K562 (cell line): ENCODE results near the gene ZNF32. TPM values are rescaled to one million over a fixed set of nuclear protein-coding genes. Genes with fewer than 3 reads are reported as not detected.
A peak's percentile ranks its signal among the peaks of the same experiment; 100 is the strongest.

Experiments
- ZBTB1 ChIP-seq: sonication (generic); formaldehyde crosslinking; IDR thresholded peaks from 2 replicates; pipeline ENCODE4 v1.8.1; 2023; ENCODE audit warnings: missing genetic modification reagents, low read depth, mild to moderate bottlenecking, borderline replicate concordance
- ZFX ChIP-seq: sonication (generic); formaldehyde crosslinking; IDR thresholded peaks from 2 replicates; pipeline ENCODE4 v1.8.0; 2022; ENCODE audit warnings: mild to moderate bottlenecking, missing genetic modification reagents, moderate library complexity
- polyA plus RNA-seq, 8 experiments: library from polyadenylated mRNA; depleted of rRNA in 4 of 8; stranded (reverse) in 5 of 8; unstranded in 3 of 8; fragments of >200 nt; fragmentation: Nextera tagmentation in 2 of 8; fragmentation: Illumina TruSeq in 1 of 8; extraction: Ambion mirVana in 2 of 8; extraction: Trizol in 1 of 8; gene quantifications; 2 replicates each; pipeline versions ENCODE4 v1.2.1 to v1.2.3, GENCODE V29; 2011 to 2014; ENCODE audit warnings: inconsistent platforms in 1 of 8, missing spikeins in 1 of 8
- total RNA-seq, 7 experiments: library from RNA; depleted of rRNA in 6 of 7; stranded (reverse); fragments of >200 nt in 6 of 7; fragmentation: Illumina TruSeq in 2 of 7; extraction: Trizol in 2 of 7; gene quantifications; 2 replicates each; pipeline versions ENCODE4 v1.2.1 to v1.2.3, GENCODE V29; 2011 to 2021; ENCODE audit warnings: low replicate concordance in 1 of 7
- TF ChIP-seq, protein P1 (sequence below): fragments of 250-450 bp; sonication (Bioruptor Pico); IDR thresholded peaks from 2 replicates; pipeline ENCODE4 v1.5.1; 2021; ENCODE audit warnings: mild to moderate bottlenecking
- TF ChIP-seq, protein P2 (sequence below), 2 experiments: fragments of 450-650 bp; formaldehyde crosslinking in 1 of 2; IDR thresholded peaks; 2 replicates each; pipeline versions ENCODE4 v1.4.0 to v1.6.1; 2014 to 2020; ENCODE audit warnings: mild to moderate bottlenecking in 2 of 2, borderline replicate concordance in 1 of 2, low read depth in 1 of 2
- TF ChIP-seq, protein P3 (sequence below), 2 experiments: IDR thresholded peaks in 1 of 2; conservative IDR thresholded peaks in 1 of 2; 2 replicates each; pipeline ENCODE4 v1.6.1; 2016; ENCODE audit warnings: low read depth in 2 of 2, mild to moderate bottlenecking in 1 of 2, missing compliant biosample characterization in 1 of 2, missing genetic modification characterization in 1 of 2, moderate library complexity in 1 of 2
- TF ChIP-seq, protein P4 (sequence below): sonication (generic); formaldehyde crosslinking; IDR thresholded peaks from 2 replicates; pipeline ENCODE4 v1.8.1; 2023; ENCODE audit warnings: mild to moderate bottlenecking, missing genetic modification reagents
- TF ChIP-seq, protein P5 (sequence below): sonication (generic); formaldehyde crosslinking; IDR thresholded peaks from 2 replicates; pipeline ENCODE4 v1.8.1; 2022; ENCODE audit warnings: missing genetic modification reagents

Gene ZNF32
- total and polyA plus RNA-seq, 9 of the 15 experiments (the other 6 are each of a cell fraction or from before 2014, with no cell fraction given): 17.3 to 57.0 (median 26.3) TPM

DNA sequence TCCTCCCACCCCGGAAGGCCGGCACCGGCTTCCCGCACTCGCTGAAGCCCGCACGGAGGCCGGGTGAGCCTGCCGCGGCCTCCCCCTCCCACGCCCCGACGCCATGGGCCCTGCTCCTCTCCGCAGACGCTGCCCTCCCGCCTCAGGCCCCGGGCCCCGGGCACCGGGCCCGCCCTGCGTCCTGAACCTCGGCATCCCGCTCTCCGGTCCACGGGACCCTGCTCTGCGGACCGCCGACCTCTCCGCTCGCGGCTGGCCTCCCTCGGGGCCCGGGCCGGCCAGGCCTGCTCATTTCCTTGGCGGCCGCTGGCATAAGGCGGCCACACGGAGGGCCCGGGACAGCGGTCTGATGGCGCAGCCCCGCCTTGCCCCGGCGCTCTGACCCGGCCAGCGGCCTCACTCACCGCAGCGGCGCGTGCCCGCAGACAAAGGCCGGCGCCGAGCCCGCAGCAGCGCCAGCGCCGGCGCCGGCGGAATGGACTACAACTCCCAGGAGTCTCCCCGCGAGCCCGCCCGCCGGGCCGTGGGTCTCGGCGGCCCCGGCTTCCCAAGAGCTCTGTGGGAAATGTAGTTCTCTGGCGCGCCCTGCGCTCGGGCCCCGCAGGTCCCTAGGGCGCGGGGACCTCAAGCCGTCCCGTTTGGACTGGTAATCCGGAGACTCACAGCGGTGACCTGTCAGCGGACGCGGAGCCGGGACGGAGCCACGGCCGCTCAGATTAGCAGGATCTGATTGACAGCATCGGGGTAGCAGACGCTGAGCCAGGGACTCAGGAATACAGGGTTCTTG, at the start of gene ZNF32 (continued):
- TF ChIP-seq, protein P1, sequence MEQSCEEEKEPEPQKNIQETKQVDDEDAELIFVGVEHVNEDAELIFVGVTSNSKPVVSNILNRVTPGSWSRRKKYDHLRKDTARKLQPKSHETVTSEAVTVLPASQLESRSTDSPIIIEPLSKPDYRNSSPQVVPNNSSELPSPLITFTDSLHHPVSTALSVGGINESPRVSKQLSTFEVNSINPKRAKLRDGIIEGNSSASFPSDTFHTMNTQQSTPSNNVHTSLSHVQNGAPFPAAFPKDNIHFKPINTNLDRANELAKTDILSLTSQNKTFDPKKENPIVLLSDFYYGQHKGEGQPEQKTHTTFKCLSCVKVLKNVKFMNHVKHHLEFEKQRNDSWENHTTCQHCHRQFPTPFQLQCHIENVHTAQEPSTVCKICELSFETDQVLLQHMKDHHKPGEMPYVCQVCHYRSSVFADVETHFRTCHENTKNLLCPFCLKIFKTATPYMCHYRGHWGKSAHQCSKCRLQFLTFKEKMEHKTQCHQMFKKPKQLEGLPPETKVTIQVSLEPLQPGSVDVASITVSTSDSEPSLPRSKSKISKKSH (CRISPR knock-in tag): no peak
- TF ChIP-seq, protein P2, sequence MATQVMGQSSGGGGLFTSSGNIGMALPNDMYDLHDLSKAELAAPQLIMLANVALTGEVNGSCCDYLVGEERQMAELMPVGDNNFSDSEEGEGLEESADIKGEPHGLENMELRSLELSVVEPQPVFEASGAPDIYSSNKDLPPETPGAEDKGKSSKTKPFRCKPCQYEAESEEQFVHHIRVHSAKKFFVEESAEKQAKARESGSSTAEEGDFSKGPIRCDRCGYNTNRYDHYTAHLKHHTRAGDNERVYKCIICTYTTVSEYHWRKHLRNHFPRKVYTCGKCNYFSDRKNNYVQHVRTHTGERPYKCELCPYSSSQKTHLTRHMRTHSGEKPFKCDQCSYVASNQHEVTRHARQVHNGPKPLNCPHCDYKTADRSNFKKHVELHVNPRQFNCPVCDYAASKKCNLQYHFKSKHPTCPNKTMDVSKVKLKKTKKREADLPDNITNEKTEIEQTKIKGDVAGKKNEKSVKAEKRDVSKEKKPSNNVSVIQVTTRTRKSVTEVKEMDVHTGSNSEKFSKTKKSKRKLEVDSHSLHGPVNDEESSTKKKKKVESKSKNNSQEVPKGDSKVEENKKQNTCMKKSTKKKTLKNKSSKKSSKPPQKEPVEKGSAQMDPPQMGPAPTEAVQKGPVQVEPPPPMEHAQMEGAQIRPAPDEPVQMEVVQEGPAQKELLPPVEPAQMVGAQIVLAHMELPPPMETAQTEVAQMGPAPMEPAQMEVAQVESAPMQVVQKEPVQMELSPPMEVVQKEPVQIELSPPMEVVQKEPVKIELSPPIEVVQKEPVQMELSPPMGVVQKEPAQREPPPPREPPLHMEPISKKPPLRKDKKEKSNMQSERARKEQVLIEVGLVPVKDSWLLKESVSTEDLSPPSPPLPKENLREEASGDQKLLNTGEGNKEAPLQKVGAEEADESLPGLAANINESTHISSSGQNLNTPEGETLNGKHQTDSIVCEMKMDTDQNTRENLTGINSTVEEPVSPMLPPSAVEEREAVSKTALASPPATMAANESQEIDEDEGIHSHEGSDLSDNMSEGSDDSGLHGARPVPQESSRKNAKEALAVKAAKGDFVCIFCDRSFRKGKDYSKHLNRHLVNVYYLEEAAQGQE (IDR thresholded peaks at IDR 0.05; ENCODE audit: borderline replicate concordance): peak; percentile 4; the same call in 1 of the 2 replicates
- TF ChIP-seq, protein P2 (CRISPR knock-in tag; IDR thresholded peaks at IDR 0.05; ENCODE audit: low read depth): no peak
- TF ChIP-seq, protein P3, sequence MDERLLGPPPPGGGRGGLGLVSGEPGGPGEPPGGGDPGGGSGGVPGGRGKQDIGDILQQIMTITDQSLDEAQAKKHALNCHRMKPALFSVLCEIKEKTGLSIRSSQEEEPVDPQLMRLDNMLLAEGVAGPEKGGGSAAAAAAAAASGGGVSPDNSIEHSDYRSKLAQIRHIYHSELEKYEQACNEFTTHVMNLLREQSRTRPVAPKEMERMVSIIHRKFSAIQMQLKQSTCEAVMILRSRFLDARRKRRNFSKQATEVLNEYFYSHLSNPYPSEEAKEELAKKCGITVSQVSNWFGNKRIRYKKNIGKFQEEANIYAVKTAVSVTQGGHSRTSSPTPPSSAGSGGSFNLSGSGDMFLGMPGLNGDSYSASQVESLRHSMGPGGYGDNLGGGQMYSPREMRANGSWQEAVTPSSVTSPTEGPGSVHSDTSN (CRISPR knock-in tag; IDR thresholded peaks at IDR 0.05; ENCODE audit: low read depth): peak; percentile 35; the same call in 1 of the 2 replicates
- TF ChIP-seq, protein P3 (tag; conservative IDR thresholded peaks at IDR 0.05; ENCODE audit: low read depth): peak; percentile 54
- TF ChIP-seq, protein P4, sequence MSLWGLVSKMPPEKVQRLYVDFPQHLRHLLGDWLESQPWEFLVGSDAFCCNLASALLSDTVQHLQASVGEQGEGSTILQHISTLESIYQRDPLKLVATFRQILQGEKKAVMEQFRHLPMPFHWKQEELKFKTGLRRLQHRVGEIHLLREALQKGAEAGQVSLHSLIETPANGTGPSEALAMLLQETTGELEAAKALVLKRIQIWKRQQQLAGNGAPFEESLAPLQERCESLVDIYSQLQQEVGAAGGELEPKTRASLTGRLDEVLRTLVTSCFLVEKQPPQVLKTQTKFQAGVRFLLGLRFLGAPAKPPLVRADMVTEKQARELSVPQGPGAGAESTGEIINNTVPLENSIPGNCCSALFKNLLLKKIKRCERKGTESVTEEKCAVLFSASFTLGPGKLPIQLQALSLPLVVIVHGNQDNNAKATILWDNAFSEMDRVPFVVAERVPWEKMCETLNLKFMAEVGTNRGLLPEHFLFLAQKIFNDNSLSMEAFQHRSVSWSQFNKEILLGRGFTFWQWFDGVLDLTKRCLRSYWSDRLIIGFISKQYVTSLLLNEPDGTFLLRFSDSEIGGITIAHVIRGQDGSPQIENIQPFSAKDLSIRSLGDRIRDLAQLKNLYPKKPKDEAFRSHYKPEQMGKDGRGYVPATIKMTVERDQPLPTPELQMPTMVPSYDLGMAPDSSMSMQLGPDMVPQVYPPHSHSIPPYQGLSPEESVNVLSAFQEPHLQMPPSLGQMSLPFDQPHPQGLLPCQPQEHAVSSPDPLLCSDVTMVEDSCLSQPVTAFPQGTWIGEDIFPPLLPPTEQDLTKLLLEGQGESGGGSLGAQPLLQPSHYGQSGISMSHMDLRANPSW (CRISPR knock-in tag): peak; percentile 83; the same call in 1 of the 2 replicates
- TF ChIP-seq ZBTB1 (peak; percentile 89), ZFX (CRISPR knock-in tag) (peak; percentile 97)
- TF ChIP-seq, protein P5, sequence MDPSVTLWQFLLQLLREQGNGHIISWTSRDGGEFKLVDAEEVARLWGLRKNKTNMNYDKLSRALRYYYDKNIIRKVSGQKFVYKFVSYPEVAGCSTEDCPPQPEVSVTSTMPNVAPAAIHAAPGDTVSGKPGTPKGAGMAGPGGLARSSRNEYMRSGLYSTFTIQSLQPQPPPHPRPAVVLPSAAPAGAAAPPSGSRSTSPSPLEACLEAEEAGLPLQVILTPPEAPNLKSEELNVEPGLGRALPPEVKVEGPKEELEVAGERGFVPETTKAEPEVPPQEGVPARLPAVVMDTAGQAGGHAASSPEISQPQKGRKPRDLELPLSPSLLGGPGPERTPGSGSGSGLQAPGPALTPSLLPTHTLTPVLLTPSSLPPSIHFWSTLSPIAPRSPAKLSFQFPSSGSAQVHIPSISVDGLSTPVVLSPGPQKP: no peak
